HepG2 (cell line): ENCODE measurements around the gene ALDH2. TPM values are rescaled to one million over a fixed set of nuclear protein-coding genes. Genes with fewer than 3 reads are reported as not detected.

ENCODE experiments used
- ATAC-seq: fragments of 200-7000 bp; cut with Tn5 transposase; 3 replicates; pipeline ENCODE4 v1.9.1; 2020; ENCODE audit warnings: mild to moderate bottlenecking, moderate library complexity
- BruUV-seq: library from RNA; stranded (reverse); fragments of 400-500 nt; replicated peaks from 2 replicates; lab custom pipeline; 2021; lab: Mats Ljungman, UMichigan
- CTCF ChIA-PET: fragments of 300-600 bp; formaldehyde crosslinking; extraction: SDS; loops from one replicate; lab custom pipeline; 2021; ENCODE audit warnings: low total read pairs, inconsistent platforms, low intra/inter-chr PET ratio; lab: Yijun Ruan, JAX
- POLR2A ChIA-PET: fragments of 350-600 bp; sonication (Branson Sonifier 250); formaldehyde crosslinking; loops from one replicate; lab custom pipeline; 2020; ENCODE audit warnings: antibody characterized with exemption, inconsistent platforms; lab: Yijun Ruan, JAX
- DNase-seq: peaks from one replicate; pipeline ENCODE4 v3.0.0-alpha.2; 2015; ENCODE audit warnings: low spot score
- FAIRE-seq: peaks from 3 replicates; lab custom pipeline; 2011; peaks lifted over from hg19 to GRCh38; lab: Jason Lieb, UNC
- H2AFZ ChIP-seq: one replicate; pipeline ENCODE4 v1.6.1; 2011; ENCODE audit warnings: low read length, inconsistent platforms
- H3K27ac ChIP-seq: fragments of 300-600 bp; 3 replicates; pipeline ENCODE4 v1.8.0; 2011; ENCODE audit warnings: mixed run types, mild to moderate bottlenecking, mixed read lengths, low read length, inconsistent platforms; ENCODE audit not compliant: insufficient read depth; ENCODE audit errors: extremely low read length
- H3K27me3 ChIP-seq, 2 experiments: fragments of 200-600 bp in 1 of 2; 2 replicates in 1 of 2; 3 replicates in 1 of 2; pipeline versions ENCODE4 v1.6.0 to v1.8.0; 2011; ENCODE audit warnings: low read length in 2 of 2, mild to moderate bottlenecking in 2 of 2, moderate library complexity in 2 of 2, inconsistent platforms in 1 of 2; ENCODE audit not compliant: insufficient read depth in 2 of 2, control insufficient read depth in 1 of 2
- H3K36me3 ChIP-seq, 2 experiments: fragments of 200-600 bp in 1 of 2; replicated peaks in 1 of 2; 2 replicates in 1 of 2; 3 replicates in 1 of 2; pipeline versions ENCODE4 v1.5.1 to v1.8.0; 2011; ENCODE audit warnings: low read length in 2 of 2, inconsistent platforms in 1 of 2; ENCODE audit not compliant: insufficient read depth in 2 of 2, control insufficient read depth in 1 of 2
- H3K4me1 ChIP-seq: 2 replicates; pipeline ENCODE4 v1.5.1; 2012; ENCODE audit warnings: low read length, inconsistent platforms; ENCODE audit not compliant: insufficient read depth
- H3K4me2 ChIP-seq: 2 replicates; pipeline ENCODE4 v1.6.0; 2011; ENCODE audit warnings: low read depth, low read length, inconsistent platforms
- H3K4me3 ChIP-seq, 3 experiments: fragments of 200-600 bp in 1 of 3; sonication (generic), shearing (Covaris generic) in 1 of 3; replicated peaks in 1 of 3; 2 replicates each; pipeline ENCODE4 v1.5.1; 2011 to 2016; ENCODE audit warnings: low read length in 3 of 3, inconsistent platforms in 2 of 3, low read depth in 2 of 3, mild to moderate bottlenecking in 2 of 3, control low read depth in 1 of 3, mixed read lengths in 1 of 3; ENCODE audit not compliant: insufficient read depth in 1 of 3
- H3K79me2 ChIP-seq: one replicate; pipeline ENCODE4 v1.6.1; 2011; ENCODE audit warnings: low read length, inconsistent platforms; ENCODE audit not compliant: insufficient read depth
- H3K9ac ChIP-seq: 2 replicates; pipeline ENCODE4 v1.6.0; 2011; ENCODE audit warnings: mild to moderate bottlenecking, low read depth, low read length, inconsistent platforms; ENCODE audit not compliant: insufficient read depth
- H3K9me3 ChIP-seq: 2 replicates; pipeline ENCODE4 v1.5.1; 2012; ENCODE audit warnings: mild to moderate bottlenecking, low read length
- H4K20me1 ChIP-seq: 2 replicates; pipeline ENCODE4 v1.6.0; 2011; ENCODE audit warnings: inconsistent platforms, mild to moderate bottlenecking, low read length, moderate library complexity; ENCODE audit not compliant: insufficient read depth
- CENPX ChIP-seq: sonication (generic); formaldehyde crosslinking; IDR thresholded peaks from 2 replicates; pipeline ENCODE4 v1.9.0; 2021; ENCODE audit warnings: mild to moderate bottlenecking, missing genetic modification reagents, moderate library complexity
- GATAD2A ChIP-seq: IDR thresholded peaks from 2 replicates; pipeline ENCODE4 v1.6.1; 2016
- NRL ChIP-seq: sonication (generic); formaldehyde crosslinking; IDR thresholded peaks from 2 replicates; pipeline ENCODE4 v1.5.0; 2020; ENCODE audit warnings: missing genetic modification reagents, mild to moderate bottlenecking, moderate library complexity, borderline replicate concordance
- PLRG1 ChIP-seq: fragments of 450-650 bp; conservative IDR thresholded peaks from 2 replicates; pipeline ENCODE4 v1.6.1; 2016
- ZBTB38 ChIP-seq: sonication (generic); formaldehyde crosslinking; IDR thresholded peaks from 2 replicates; pipeline ENCODE4 v1.5.1; 2020; ENCODE audit warnings: mild to moderate bottlenecking, missing genetic modification reagents
- ZNF12 ChIP-seq: sonication (generic); formaldehyde crosslinking; IDR thresholded peaks from 2 replicates; pipeline ENCODE4 v1.5.0; 2020; ENCODE audit warnings: missing genetic modification reagents
- ZNF232 ChIP-seq: sonication (generic); formaldehyde crosslinking; IDR thresholded peaks from 2 replicates; pipeline ENCODE4 v1.4.0; 2020; ENCODE audit warnings: missing genetic modification reagents, borderline replicate concordance
- ZNF563 ChIP-seq: sonication (generic); formaldehyde crosslinking; IDR thresholded peaks from 2 replicates; pipeline ENCODE4 v1.8.0; 2022; ENCODE audit warnings: mild to moderate bottlenecking, moderate library complexity, missing genetic modification reagents
- ZNF75D ChIP-seq: sonication (generic); formaldehyde crosslinking; IDR thresholded peaks from 2 replicates; pipeline ENCODE4 v1.8.1; 2023; ENCODE audit warnings: missing genetic modification reagents, mild to moderate bottlenecking, borderline replicate concordance
- ZNF790 ChIP-seq: sonication (generic); formaldehyde crosslinking; IDR thresholded peaks from 2 replicates; pipeline ENCODE4 v1.8.0; 2022; ENCODE audit warnings: missing genetic modification reagents, mild to moderate bottlenecking, borderline replicate concordance
- WGBS: methylation state at CpG from one replicate; pipeline ENCODE4 v1.1.6; 2017; ENCODE audit warnings: low lambda C conversion rate; 5-methylcytosine and 5-hydroxymethylcytosine counted together
- in situ Hi-C: cut with HindIII; loops from 2 replicates; pipeline ENCODE4 v1.10.0; 2017; ENCODE audit warnings: low pct_unique_long_range_greater_than_20kb; ENCODE audit not compliant: extremely low pct_ligation_motif_present
- intact Hi-C: fragments of 100-400 bp; cut with micrococcal nuclease; formaldehyde crosslinking; loops from one replicate; pipeline ENCODE4 v1.10.0; 2022; ENCODE audit not compliant: unreplicated experiment
- polyA plus RNA-seq, 8 experiments: library from polyadenylated mRNA; depleted of rRNA in 3 of 8; stranded (reverse) in 7 of 8; unstranded in 1 of 8; fragments of >200 nt; fragmentation: Illumina TruSeq in 4 of 8; extraction: Trizol in 4 of 8; gene quantifications; 2 replicates each; pipeline versions ENCODE4 v1.2.1 to v1.2.3, GENCODE V29; 2011 to 2016; ENCODE audit warnings: low read depth in 4 of 8, missing spikeins in 1 of 8, mixed read lengths in 1 of 8; ENCODE audit not compliant: insufficient read depth in 1 of 8
- total RNA-seq, 5 experiments: library from RNA; depleted of rRNA; stranded (reverse); fragments of >200 nt; fragmentation: Illumina TruSeq; extraction: Trizol; gene quantifications; 2 replicates each; pipeline ENCODE4 v1.2.3, GENCODE V29; 2016; ENCODE audit warnings: low read depth in 1 of 5
- TF ChIP-seq, protein P1 (sequence below): sonication (generic); formaldehyde crosslinking; IDR thresholded peaks from 2 replicates; pipeline ENCODE4 v1.9.0; 2021; ENCODE audit warnings: missing genetic modification reagents, mild to moderate bottlenecking, borderline replicate concordance
- TF ChIP-seq, protein P2 (sequence below): sonication (generic); formaldehyde crosslinking; conservative IDR thresholded peaks from 2 replicates; pipeline ENCODE4 v1.8.0; 2022; ENCODE audit warnings: missing genetic modification reagents
- TF ChIP-seq, protein P3 (sequence below): sonication (generic); formaldehyde crosslinking; IDR thresholded peaks from 2 replicates; pipeline ENCODE4 v1.4.0; 2020; ENCODE audit warnings: mild to moderate bottlenecking, missing genetic modification reagents

The ALDH2 gene
- total and polyA plus RNA-seq, 2 of the 13 experiments (the other 11 are each of a cell fraction or from before 2014, with no cell fraction given), result 78.8 to 103 TPM

DNA sequence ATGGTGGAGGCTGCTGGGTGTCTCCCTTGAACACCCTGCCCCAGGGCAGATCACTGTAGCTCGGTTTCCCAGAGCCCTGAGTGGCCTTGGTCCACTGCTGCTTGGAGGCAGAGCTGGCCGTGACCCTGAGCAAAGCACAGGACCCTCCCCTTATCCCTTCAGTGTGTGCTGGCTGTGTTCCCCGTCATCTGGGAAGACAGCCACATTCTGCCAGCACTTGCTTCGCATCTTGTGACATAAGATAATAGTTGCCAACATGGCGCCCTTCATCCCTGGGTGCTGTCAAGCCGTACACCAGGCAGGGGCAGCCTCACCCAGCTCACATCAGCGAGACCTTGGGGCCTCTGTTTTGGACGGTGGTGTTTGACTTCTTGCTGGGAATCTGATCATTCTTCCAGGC lies 12.1 kb upstream of the ALDH2 start:
- H3K27me3 ChIP-seq, result no peaks in the 10 kb centered on the region
- WGBS, result 93% methylated on average over 7 of the region's 8 CpGs
- H3K27ac ChIP-seq, result no peak overlapping the region
- no peak overlapping the region for H2AFZ ChIP-seq
- H3K4me3 ChIP-seq, result no peak overlapping the region
- H3K9me3 ChIP-seq, result no peaks in the 10 kb centered on the region
- no peak for ATAC-seq
- TF ChIP-seq GATAD2A, result no peak
- TF ChIP-seq ZNF12 (CRISPR knock-in tag), result no peak
- TF ChIP-seq ZBTB38, result no peak
- TF ChIP-seq, protein P1, sequence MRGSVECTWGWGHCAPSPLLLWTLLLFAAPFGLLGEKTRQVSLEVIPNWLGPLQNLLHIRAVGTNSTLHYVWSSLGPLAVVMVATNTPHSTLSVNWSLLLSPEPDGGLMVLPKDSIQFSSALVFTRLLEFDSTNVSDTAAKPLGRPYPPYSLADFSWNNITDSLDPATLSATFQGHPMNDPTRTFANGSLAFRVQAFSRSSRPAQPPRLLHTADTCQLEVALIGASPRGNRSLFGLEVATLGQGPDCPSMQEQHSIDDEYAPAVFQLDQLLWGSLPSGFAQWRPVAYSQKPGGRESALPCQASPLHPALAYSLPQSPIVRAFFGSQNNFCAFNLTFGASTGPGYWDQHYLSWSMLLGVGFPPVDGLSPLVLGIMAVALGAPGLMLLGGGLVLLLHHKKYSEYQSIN (CRISPR knock-in tag), result no peak
- TF ChIP-seq ZNF75D (CRISPR knock-in tag), result no peak
- TF ChIP-seq, protein P2, sequence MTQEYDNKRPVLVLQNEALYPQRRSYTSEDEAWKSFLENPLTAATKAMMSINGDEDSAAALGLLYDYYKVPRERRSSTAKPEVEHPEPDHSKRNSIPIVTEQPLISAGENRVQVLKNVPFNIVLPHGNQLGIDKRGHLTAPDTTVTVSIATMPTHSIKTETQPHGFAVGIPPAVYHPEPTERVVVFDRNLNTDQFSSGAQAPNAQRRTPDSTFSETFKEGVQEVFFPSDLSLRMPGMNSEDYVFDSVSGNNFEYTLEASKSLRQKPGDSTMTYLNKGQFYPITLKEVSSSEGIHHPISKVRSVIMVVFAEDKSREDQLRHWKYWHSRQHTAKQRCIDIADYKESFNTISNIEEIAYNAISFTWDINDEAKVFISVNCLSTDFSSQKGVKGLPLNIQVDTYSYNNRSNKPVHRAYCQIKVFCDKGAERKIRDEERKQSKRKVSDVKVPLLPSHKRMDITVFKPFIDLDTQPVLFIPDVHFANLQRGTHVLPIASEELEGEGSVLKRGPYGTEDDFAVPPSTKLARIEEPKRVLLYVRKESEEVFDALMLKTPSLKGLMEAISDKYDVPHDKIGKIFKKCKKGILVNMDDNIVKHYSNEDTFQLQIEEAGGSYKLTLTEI (CRISPR knock-in tag), result no peak
- TF ChIP-seq ZNF790, result no peak
- TF ChIP-seq CENPX (CRISPR knock-in tag), result no peak
- TF ChIP-seq, protein P3, sequence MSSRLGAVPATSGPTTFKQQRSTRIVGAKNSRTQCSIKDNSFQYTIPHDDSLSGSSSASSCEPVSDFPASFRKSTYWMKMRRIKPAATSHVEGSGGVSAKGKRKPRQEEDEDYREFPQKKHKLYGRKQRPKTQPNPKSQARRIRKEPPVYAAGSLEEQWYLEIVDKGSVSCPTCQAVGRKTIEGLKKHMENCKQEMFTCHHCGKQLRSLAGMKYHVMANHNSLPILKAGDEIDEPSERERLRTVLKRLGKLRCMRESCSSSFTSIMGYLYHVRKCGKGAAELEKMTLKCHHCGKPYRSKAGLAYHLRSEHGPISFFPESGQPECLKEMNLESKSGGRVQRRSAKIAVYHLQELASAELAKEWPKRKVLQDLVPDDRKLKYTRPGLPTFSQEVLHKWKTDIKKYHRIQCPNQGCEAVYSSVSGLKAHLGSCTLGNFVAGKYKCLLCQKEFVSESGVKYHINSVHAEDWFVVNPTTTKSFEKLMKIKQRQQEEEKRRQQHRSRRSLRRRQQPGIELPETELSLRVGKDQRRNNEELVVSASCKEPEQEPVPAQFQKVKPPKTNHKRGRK (CRISPR knock-in tag), result no peak
- no peak for TF ChIP-seq ZNF563
- TF ChIP-seq PLRG1, result no peak
- TF ChIP-seq ZNF232 (CRISPR knock-in tag), result no peak
- TF ChIP-seq NRL (CRISPR knock-in tag), result no peak
- CTCF ChIA-PET, result interaction anchor here (4.2 kb wide), 1 partner anchor 33 kb away, joined by 43 read pairs; no protein-coding TSS in a partner anchor
- POLR2A ChIA-PET, result interaction anchor here (1.4 kb wide), 1 partner anchor 37 kb away, joined by 3 read pairs; no protein-coding TSS in a partner anchor
- FAIRE-seq, result no peak
- no peak for DNase-seq
- no TSS peak for BruUV-seq
- H3K4me1 ChIP-seq, result peaks cover 9% of the 10 kb centered on the region
- no peaks in the 10 kb centered on the region for H3K79me2 ChIP-seq
- no peaks in the 10 kb centered on the region for H4K20me1 ChIP-seq
- intact Hi-C loops (no loop called here), in situ Hi-C loops (loop anchor here (5.0 to 10.0 kb wide), 2 partner anchors 38 to 60 kb away; no protein-coding TSS in a partner anchor)
- H3K9ac ChIP-seq, result no peak overlapping the region
- no peak overlapping the region for H3K4me2 ChIP-seq
- 0 out of 5 replicates have a peak, but pooled peaks cover 0 to 2% of the 10 kb centered on the region in 2 experiments for H3K36me3 ChIP-seq
